Gastroesophageal sphincter (tissue), 3 donors: ENCODE data around the gene NRSN2.

Source experiments
- POLR2A ChIP-seq, 2 donors: fragments of 450-650 bp; IDR thresholded peaks; one replicate each; pipeline ENCODE4 v1.6.1; 2017; ENCODE audit warnings: antibody characterized with exemption in 2 of 2, mild to moderate bottlenecking in 2 of 2, moderate library complexity in 1 of 2
- TF ChIP-seq, protein P1 (sequence below), 4 experiments: fragments of 200-600 bp in 2 of 4; fragments of 450-650 bp in 2 of 4; sonication (generic) in 1 of 4; IDR thresholded peaks; one replicate each; pipeline ENCODE4 v1.5.1; 2017 to 2019; ENCODE audit warnings: antibody characterized with exemption in 4 of 4, mild to moderate bottlenecking in 2 of 4, moderate library complexity in 2 of 4

- no peak for TF ChIP-seq POLR2A (IDR thresholded peaks at IDR 0.05)
- TF ChIP-seq, protein P1, sequence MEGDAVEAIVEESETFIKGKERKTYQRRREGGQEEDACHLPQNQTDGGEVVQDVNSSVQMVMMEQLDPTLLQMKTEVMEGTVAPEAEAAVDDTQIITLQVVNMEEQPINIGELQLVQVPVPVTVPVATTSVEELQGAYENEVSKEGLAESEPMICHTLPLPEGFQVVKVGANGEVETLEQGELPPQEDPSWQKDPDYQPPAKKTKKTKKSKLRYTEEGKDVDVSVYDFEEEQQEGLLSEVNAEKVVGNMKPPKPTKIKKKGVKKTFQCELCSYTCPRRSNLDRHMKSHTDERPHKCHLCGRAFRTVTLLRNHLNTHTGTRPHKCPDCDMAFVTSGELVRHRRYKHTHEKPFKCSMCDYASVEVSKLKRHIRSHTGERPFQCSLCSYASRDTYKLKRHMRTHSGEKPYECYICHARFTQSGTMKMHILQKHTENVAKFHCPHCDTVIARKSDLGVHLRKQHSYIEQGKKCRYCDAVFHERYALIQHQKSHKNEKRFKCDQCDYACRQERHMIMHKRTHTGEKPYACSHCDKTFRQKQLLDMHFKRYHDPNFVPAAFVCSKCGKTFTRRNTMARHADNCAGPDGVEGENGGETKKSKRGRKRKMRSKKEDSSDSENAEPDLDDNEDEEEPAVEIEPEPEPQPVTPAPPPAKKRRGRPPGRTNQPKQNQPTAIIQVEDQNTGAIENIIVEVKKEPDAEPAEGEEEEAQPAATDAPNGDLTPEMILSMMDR (IDR thresholded peaks at IDR 0.05): no peak
Observed at GRCh38 chr20:376750-377149, 29.8 kb downstream of the NRSN2 start.
